NCI-H524 treated with DMSO at 0.1 percent for 48 hours (cell line): ENCODE results near the gene MARCHF7.

Experiments
- DNase-seq: peaks from one replicate; lab custom pipeline; 2025; lab: John Stamatoyannopoulos, UW

The MARCHF7 gene

GRCh38 chr2:159762075-159762474 is 49.8 kb downstream of the MARCHF7 start:
- DNase-seq, result no peak
